Activated CD4-positive, alpha-beta T cell treated with anti-CD3 and anti-CD28 coated beads for 36 hours (primary cell): Measurements from ENCODE around the gene CRAMP1. TPM values are rescaled to one million over a fixed set of nuclear protein-coding genes. Genes with fewer than 3 reads are reported as not detected.
"Not testable (repeated sequence)": the region's sequence is repeated elsewhere in the genome, so short reads cannot be mapped to it uniquely, and the experiment has no call there.

Experiments used
- ATAC-seq: fragments of 200-7000 bp; cut with Tn5 transposase; one replicate; pipeline ENCODE4 v1.10.0; 2021; ENCODE audit warnings: mild to moderate bottlenecking, moderate library complexity
- CTCF ChIA-PET: fragments of 350-600 bp; sonication (Branson Sonifier 250); formaldehyde crosslinking; loops from one replicate; lab custom pipeline; 2021; ENCODE audit warnings: antibody characterized with exemption; lab: Charles Lee
- POLR2A ChIA-PET: fragments of 350-600 bp; sonication (Branson Sonifier 250); formaldehyde crosslinking; loops from one replicate; lab custom pipeline; 2021; ENCODE audit warnings: antibody characterized with exemption, inconsistent platforms; lab: Charles Lee
- DNase-seq: peaks from one replicate; pipeline ENCODE4 v3.0.0-alpha.2; 2020
- H3K27ac Mint-ChIP-seq: one replicate; pipeline ENCODE4 v1.8.0; 2021; ENCODE audit warnings: mixed read lengths
- H3K27me3 Mint-ChIP-seq: one replicate; pipeline ENCODE4 v1.8.0; 2021; ENCODE audit warnings: mixed read lengths
- H3K36me3 Mint-ChIP-seq: one replicate; pipeline ENCODE4 v1.8.0; 2021; ENCODE audit warnings: low read depth, mixed read lengths
- H3K4me1 Mint-ChIP-seq: one replicate; pipeline ENCODE4 v1.8.0; 2021; ENCODE audit warnings: mixed read lengths
- H3K4me3 Mint-ChIP-seq: one replicate; pipeline ENCODE4 v1.8.0; 2021; ENCODE audit warnings: mild to moderate bottlenecking, moderate library complexity, mixed read lengths
- H3K9me3 Mint-ChIP-seq: one replicate; pipeline ENCODE4 v1.8.0; 2021; ENCODE audit warnings: low read depth, mixed read lengths
- intact Hi-C, 2 experiments: fragments of 100-400 bp; cut with DNase I in 1 of 2; cut with micrococcal nuclease in 1 of 2; formaldehyde crosslinking; loops; one replicate each; pipeline versions ENCODE4 v1.14.2 to v1.15.1; 2022 to 2024; cut with DNase I, micrococcal nuclease
- total RNA-seq, 2 experiments: library from RNA; stranded (reverse); gene quantifications; one replicate each; pipeline ENCODE4 v1.2.3, GENCODE V29; 2021

CRAMP1 gene
- total RNA-seq, 2 experiments from 2014 or later: 14.1 to 15.0 TPM

DNA sequence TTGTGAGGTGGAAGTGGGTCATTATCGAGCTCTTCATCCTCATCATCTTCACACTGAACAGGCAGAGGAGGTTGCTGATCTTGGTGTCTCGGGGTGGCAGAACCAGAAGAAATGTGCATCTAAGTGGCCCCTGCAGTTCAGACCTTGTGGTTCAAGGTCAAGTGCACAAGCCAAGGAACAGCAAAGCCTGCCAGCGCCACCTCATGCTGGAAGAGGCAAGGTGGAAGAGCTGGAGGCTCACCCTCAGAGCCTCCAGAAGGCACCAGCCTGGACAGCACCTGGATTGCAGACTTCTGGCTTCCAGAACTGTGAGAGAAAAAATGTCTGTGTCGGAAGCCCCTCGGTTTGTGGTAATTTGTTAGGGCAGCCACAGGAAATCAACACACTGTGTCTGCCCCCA lies 32.9 kb upstream of the CRAMP1 start:
- H3K4me1 Mint-ChIP-seq: no peaks in the 10 kb centered on the region
- no peak overlapping the region for H3K27ac Mint-ChIP-seq
- H3K36me3 Mint-ChIP-seq: no peaks in the 10 kb centered on the region
- no peak for ATAC-seq
- no peaks in the 10 kb centered on the region for H3K27me3 Mint-ChIP-seq
- DNase-seq: peak; percentile 25
- intact Hi-C loops: no loop called here
- ChIA-PET POLR2A (no interaction called here), CTCF (interaction anchor here (1.3 kb wide), 1 partner anchor 216 kb away, joined by 3 read pairs; no protein-coding TSS in a partner anchor)
- no peak overlapping the region for H3K4me3 Mint-ChIP-seq
- no peaks in the 10 kb centered on the region for H3K9me3 Mint-ChIP-seq

DNA sequence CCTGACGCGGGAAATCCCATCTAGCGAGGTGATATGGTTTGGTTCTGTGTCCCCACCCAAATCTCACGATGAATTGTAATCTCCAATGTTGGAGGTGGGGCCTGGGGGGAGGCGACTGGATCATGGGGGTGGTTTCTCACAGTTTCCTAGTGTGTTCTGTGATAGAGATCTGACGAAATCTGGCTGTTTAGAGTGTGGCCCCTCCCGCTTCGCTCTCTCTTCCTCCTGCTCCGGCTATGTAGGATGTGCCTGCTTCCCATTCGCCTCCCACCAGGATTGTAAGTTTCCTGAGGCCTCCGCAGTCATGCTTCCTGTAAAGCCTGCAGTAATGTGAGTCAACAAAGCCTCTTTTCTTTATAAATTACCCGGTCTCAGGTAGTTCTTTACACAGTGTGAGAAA lies 31.9 kb upstream of the CRAMP1 start:
- no peak overlapping the region for H3K4me3 Mint-ChIP-seq
- no peaks in the 10 kb centered on the region for H3K9me3 Mint-ChIP-seq
- ChIA-PET POLR2A (no interaction called here), CTCF (no interaction called here)
- H3K27me3 Mint-ChIP-seq: no peaks in the 10 kb centered on the region
- DNase-seq (no peak), ATAC-seq (no peak)
- intact Hi-C loops: no loop called here
- no peaks in the 10 kb centered on the region for H3K4me1 Mint-ChIP-seq
- H3K36me3 Mint-ChIP-seq: no peaks in the 10 kb centered on the region
- H3K27ac Mint-ChIP-seq: no peak overlapping the region

DNA sequence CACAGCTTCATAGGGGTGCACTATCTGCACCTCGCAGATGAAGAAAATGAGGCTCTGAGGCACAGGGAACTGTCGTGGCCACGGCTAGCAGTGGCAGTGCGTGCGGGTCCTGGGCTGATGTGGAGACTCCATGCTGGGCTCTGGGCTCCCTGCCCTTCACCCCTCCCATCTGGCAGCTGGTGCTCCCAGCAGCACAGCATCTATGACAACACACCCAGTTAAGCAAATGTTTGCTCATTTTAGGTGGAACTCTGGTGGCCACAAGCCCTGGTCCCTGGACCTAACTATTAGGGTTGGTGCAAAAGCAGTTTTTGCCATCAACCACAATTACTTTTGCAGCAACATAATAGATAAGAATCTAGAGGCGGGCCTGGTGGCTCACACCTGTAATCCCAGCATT lies 31.2 kb upstream of the CRAMP1 start:
- CTCF ChIA-PET: no interaction called here
- Mint-ChIP-seq H3K4me3 (no peak overlapping the region), H3K27ac (no peak overlapping the region), H3K27me3 (no peaks in the 10 kb centered on the region), H3K4me1 (no peaks in the 10 kb centered on the region), H3K36me3 (no peaks in the 10 kb centered on the region), H3K9me3 (no peaks in the 10 kb centered on the region)
- POLR2A ChIA-PET: no interaction called here
- intact Hi-C loops: no loop called here
- no peak for ATAC-seq
- DNase-seq: no peak

DNA sequence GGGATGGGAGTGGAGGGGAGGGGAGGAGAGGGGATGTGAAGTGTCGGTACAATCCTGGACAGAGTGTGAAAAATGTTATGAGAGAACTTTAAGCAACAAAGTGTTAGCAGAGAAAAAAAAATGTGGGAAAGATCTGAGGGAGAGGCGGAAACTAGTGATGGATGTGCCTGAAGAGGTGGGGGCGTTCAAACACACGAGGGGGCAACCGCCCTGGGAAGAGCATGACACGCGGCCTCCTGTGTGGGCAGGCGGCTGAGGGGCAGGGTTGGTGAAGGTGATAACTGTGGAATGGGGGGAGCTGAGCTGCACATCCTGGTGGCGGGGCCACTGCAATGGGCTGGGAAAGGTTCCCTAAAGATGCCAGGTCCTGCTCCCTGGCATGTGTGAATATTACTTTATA lies 30.4 kb upstream of the CRAMP1 start:
- CTCF ChIA-PET: no interaction called here
- DNase-seq (no peak), ATAC-seq (no peak)
- Mint-ChIP-seq H3K9me3 (no peaks in the 10 kb centered on the region), H3K27ac (no peak overlapping the region), H3K4me1 (no peaks in the 10 kb centered on the region), H3K36me3 (no peaks in the 10 kb centered on the region), H3K27me3 (no peaks in the 10 kb centered on the region), H3K4me3 (no peak overlapping the region)
- POLR2A ChIA-PET: no interaction called here
- intact Hi-C loops: no loop called here

DNA sequence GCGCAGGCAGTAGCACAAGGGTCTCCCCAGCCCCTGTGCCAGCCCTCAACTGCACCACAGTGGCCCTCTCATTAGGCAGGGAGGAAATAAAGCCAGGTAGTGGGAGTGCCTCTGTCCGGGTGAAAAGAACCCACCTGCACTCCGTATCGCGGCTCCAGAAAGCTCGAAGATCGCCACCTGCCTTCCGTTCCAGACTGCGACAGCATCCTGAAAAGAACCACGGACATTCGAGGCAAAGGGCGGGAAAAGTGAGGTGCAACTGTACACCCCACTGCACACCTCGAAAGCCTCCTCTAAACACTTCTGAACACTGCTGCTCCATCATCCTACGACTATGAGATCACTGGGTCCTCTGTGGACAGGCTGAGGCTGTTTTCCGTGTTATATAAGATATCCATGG lies 29.0 kb upstream of the CRAMP1 start:
- no peaks in the 10 kb centered on the region for H3K36me3 Mint-ChIP-seq
- intact Hi-C loops: no loop called here
- DNase-seq (no peak), ATAC-seq (no peak)
- ChIA-PET CTCF (no interaction called here), POLR2A (no interaction called here)
- no peaks in the 10 kb centered on the region for H3K4me1 Mint-ChIP-seq
- H3K4me3 Mint-ChIP-seq: no peak overlapping the region
- H3K27me3 Mint-ChIP-seq: no peaks in the 10 kb centered on the region
- no peak overlapping the region for H3K27ac Mint-ChIP-seq
- no peaks in the 10 kb centered on the region for H3K9me3 Mint-ChIP-seq

DNA sequence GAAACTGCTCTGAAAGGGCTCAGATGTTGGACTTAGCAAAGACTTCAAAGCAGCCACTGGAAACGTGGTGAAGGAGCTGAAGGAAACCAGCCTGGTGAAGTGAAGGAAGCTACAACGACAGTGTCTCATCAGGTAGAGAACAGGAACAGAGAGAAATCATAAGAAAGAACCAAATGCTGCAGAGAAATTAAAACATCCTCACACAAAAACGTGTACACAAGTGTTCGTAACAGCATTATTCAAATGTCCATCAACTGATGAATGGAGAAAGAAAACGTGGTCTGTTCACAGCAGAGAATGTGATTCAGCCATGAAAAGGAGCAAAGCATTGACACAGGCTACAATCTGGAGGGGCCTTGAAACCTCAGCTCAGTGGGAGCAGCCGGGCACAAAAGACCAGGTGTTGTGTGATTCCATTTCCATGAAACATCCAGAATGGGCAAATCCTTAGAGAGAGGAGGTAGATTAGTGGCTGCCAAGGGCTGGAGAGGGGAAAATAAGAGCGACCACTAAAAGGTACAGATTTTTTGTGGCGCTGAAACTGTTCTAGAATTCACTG lies 27.2 kb upstream of the CRAMP1 start:
- H3K4me3 Mint-ChIP-seq: no peak overlapping the region
- CTCF ChIA-PET: no interaction called here
- no peak overlapping the region for H3K27ac Mint-ChIP-seq
- ATAC-seq (no peak), DNase-seq (no peak)
- no peaks in the 10 kb centered on the region for H3K9me3 Mint-ChIP-seq
- POLR2A ChIA-PET: no interaction called here
- no peaks in the 10 kb centered on the region for H3K4me1 Mint-ChIP-seq
- no peaks in the 10 kb centered on the region for H3K27me3 Mint-ChIP-seq
- no peaks in the 10 kb centered on the region for H3K36me3 Mint-ChIP-seq
- intact Hi-C loops: no loop called here

DNA sequence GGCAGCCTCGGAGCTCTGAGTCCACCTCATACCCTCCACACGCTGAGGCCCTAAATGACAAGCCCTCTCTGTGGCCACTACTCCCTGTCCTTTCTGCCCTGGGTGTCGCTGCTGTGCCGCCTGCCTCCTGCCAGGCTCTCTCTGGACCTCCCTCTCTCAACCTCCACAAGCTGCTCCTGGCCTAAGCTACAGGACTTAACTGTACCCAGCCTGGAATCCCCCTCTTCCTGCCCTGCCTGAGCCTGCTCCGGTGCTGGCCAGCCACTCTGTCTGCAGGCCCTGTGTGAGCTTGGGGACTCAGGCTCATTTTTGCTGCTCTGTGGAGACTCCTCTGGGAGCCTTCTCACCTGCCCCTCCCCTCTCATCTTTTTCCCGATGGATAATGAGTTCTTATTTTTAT lies 21.8 kb upstream of the CRAMP1 start:
- ChIA-PET POLR2A (no interaction called here), CTCF (no interaction called here)
- Mint-ChIP-seq H3K36me3 (no peaks in the 10 kb centered on the region), H3K27me3 (no peaks in the 10 kb centered on the region), H3K27ac (no peak overlapping the region), H3K4me1 (no peaks in the 10 kb centered on the region), H3K4me3 (no peak overlapping the region), H3K9me3 (no peaks in the 10 kb centered on the region)
- DNase-seq (no peak), ATAC-seq (no peak)
- intact Hi-C loops: no loop called here

DNA sequence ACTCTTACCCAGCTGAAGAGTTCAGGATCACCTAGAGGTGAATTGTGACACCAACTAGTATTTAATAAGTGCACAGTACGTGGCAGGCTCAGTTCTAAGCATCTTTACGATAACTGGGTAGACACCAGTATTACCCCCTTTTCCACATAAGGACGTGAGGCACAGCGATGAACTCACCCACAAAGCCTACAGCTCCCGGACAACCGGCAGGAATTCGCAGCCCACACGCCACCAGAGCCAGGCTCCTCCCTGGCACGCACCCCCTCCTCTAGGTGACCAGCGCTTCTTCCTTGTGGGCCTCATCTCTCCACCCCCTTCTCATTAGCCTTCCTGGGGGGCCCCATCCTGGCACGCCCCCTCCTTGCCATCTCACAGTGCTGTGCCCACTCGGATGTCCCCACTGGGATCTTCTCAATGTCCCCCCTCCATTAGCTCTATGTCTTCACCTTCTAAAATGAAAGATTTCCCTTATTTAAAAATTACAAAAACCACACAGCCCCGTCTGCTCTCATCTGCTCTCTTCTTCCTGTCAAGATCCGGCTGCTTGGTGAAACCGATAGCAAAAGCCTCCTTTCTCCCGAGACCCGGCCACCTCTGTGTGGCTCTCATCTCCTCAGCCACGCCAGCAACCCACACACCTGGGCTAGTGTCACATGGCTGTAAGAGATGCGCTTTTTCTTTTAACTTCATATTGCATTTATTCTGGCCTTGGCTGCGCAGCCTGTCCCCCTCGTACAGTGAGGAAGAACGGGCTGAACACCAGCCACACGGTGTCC lies 21.0 kb upstream of the CRAMP1 start:
- no peak overlapping the region for H3K4me3 Mint-ChIP-seq
- H3K9me3 Mint-ChIP-seq: no peaks in the 10 kb centered on the region
- intact Hi-C loops: no loop called here
- CTCF ChIA-PET: no interaction called here
- no peaks in the 10 kb centered on the region for H3K4me1 Mint-ChIP-seq
- no peak for ATAC-seq
- POLR2A ChIA-PET: no interaction called here
- no peak overlapping the region for H3K27ac Mint-ChIP-seq
- no peaks in the 10 kb centered on the region for H3K27me3 Mint-ChIP-seq
- no peaks in the 10 kb centered on the region for H3K36me3 Mint-ChIP-seq
- DNase-seq: no peak

DNA sequence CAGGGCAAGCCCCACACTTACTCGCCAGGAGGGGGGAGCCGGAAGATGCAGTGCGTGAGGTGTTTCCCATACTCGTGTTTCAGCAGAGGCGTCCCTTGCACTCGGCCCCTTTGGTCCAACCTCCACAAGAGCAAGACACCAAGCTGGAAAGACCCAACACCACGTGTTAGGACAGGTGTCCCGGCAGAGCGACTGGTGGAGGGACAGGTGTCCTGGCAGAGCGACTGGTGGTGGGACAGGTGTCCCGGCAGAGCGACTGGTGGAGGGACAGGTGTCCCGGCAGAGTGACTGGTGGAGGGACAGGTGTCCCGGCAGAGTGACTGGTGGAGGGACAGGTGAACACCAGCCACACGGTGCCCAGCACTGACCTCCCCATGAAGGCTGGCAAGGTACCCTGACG lies 19.7 kb upstream of the CRAMP1 start:
- Mint-ChIP-seq H3K4me1 (no peaks in the 10 kb centered on the region), H3K27me3 (no peaks in the 10 kb centered on the region), H3K4me3 (no peak overlapping the region), H3K9me3 (no peaks in the 10 kb centered on the region), H3K36me3 (no peaks in the 10 kb centered on the region), H3K27ac (no peak overlapping the region)
- CTCF ChIA-PET: no interaction called here
- no peak for DNase-seq
- intact Hi-C loops: no loop called here
- no peak for ATAC-seq
- POLR2A ChIA-PET: no interaction called here

DNA sequence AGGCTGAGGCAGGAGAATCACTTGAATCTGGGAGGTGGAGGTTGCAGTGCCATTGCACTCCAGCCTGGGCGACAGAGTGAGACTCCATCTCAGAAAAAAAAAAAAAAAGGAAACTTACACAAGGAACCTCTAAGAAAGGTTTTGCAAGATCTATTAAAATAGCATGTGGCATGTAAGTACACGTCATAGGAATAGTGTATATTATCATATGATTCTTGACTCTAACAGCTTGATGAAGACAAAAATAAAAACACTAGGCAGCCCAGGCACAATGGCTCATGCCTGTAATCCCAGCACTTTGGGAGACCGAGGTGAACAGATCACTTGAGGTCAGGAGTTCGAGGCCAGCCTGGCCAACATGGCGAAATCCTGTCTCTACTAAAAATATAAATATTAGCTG lies 16.6 kb upstream of the CRAMP1 start:
- intact Hi-C loops, H3K36me3 Mint-ChIP-seq, H3K9me3 Mint-ChIP-seq, H3K27me3 Mint-ChIP-seq, H3K27ac Mint-ChIP-seq, H3K4me1 Mint-ChIP-seq, POLR2A ChIA-PET, DNase-seq, ATAC-seq, CTCF ChIA-PET, H3K4me3 Mint-ChIP-seq: not testable (repeated sequence)

DNA sequence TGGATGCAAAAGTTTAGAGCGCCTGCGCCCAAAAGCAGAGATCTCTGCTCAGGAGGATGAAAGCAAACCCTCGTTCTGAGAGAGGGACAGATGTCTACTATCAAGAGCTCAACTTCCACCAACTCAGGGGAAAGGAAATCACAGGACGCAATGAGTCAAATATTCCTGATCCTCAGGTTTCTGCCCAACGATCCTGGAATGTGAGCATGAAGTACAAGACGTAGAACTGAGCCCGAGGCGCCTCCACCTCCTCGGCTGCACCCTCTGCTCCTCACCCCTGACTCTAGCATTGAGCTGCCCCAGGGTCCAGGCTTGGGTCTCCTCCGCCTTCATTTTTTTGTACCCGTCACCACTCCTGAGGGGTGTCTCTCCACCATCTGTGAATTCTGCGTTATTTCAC lies 15.6 kb upstream of the CRAMP1 start:
- Mint-ChIP-seq H3K4me1 (no peaks in the 10 kb centered on the region), H3K27ac (no peak overlapping the region), H3K9me3 (no peaks in the 10 kb centered on the region), H3K36me3 (no peaks in the 10 kb centered on the region), H3K4me3 (no peak overlapping the region), H3K27me3 (no peaks in the 10 kb centered on the region)
- CTCF ChIA-PET: no interaction called here
- DNase-seq (no peak), ATAC-seq (no peak)
- POLR2A ChIA-PET: interaction anchor here (0.6 kb wide), 1 partner anchor 71 kb away, joined by 4 read pairs; no protein-coding TSS in a partner anchor
- intact Hi-C loops: no loop called here

DNA sequence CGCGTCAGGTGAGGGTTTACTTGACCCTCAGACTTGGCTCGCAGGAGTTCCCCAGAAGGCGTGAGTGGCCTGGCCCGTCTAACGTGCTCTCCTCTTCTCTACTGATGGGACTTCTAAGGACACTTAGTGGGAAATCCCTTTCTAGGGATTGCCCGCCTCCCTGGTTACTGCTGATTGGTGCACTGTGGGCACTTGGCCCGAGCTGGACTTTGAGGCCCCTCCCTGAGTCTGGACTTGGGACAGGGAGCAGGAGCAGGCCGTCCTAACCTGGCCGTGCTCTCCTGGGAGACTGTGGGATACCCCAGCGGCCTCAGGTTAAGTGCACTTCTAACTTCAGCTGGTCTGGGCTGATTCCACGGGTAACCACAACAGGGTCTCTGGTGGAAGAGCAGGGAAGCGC lies 15.0 kb upstream of the CRAMP1 start:
- POLR2A ChIA-PET: interaction anchor here (0.6 kb wide), 1 partner anchor 70 kb away, joined by 4 read pairs; no protein-coding TSS in a partner anchor
- Mint-ChIP-seq H3K4me1 (no peaks in the 10 kb centered on the region), H3K4me3 (no peak overlapping the region), H3K27ac (no peak overlapping the region), H3K9me3 (no peaks in the 10 kb centered on the region), H3K36me3 (no peaks in the 10 kb centered on the region), H3K27me3 (no peaks in the 10 kb centered on the region)
- CTCF ChIA-PET: no interaction called here
- DNase-seq (no peak), ATAC-seq (no peak)
- intact Hi-C loops: no loop called here
